AG04449 (cell line): ENCODE data around the gene ADAM15.

Experiments used
- CTCF ChIA-PET: fragments of 350-600 bp; formaldehyde crosslinking; extraction: SDS; loops from one replicate; lab custom pipeline; 2021; ENCODE audit warnings: antibody characterized with exemption; lab: Yijun Ruan, JAX
- POLR2A ChIA-PET: fragments of 400-600, 350-600 bp; formaldehyde crosslinking; extraction: SDS; loops from one replicate; lab custom pipeline; 2020; ENCODE audit warnings: antibody characterized with exemption, inconsistent platforms; lab: Yijun Ruan, JAX
- DNase-seq: peaks from one replicate; pipeline ENCODE4 v3.0.0-alpha.2; 2010; ENCODE audit warnings: low read depth, low spot score
- H3K4me3 ChIP-seq: 2 replicates; pipeline ENCODE4 v1.5.1; 2011; ENCODE audit warnings: low read depth, mild to moderate bottlenecking, control low read depth, low read length
- TF ChIP-seq, protein P1 (sequence below): IDR thresholded peaks from one replicate; pipeline ENCODE4 v1.5.1; 2011; ENCODE audit warnings: mild to moderate bottlenecking, moderate library complexity, low read length, control low read depth, inconsistent platforms; ENCODE audit not compliant: insufficient read depth; ENCODE audit errors: missing control alignments

ADAM15 gene

DNA sequence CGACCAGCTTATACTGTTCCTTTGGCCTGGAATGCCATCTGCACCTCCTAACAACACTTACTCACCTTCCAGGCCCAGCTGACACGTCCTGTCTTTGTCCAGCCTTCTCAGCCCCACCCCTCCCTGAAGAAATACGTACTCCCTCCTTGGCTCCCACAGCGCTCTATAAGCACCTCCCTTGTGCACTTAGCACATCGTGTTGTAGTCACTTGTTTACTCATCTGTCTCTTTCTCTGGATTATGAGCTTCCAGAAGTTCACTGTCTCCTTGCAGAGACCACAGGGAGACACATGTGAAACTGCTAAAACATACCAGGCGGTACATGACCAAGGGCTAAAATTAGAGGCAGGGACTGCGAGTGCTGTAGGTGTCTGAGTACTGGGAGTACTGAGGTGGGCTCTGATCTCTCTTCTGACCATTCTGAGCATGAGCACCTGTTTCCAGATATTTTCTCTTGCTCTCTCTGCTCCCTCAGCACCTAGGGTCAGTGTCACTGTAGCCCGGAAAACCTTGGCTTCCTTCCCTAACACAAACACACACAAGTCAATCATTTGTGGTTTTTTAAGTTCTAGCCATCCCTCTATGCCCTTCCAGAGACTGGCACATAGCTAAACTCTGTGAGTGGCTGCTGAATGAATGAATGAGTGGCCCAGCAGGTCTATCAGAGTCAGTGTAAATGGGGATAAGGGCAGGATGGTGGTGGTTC, 12.4 kb upstream of the ADAM15 start:
- DNase-seq = no peak

DNA sequence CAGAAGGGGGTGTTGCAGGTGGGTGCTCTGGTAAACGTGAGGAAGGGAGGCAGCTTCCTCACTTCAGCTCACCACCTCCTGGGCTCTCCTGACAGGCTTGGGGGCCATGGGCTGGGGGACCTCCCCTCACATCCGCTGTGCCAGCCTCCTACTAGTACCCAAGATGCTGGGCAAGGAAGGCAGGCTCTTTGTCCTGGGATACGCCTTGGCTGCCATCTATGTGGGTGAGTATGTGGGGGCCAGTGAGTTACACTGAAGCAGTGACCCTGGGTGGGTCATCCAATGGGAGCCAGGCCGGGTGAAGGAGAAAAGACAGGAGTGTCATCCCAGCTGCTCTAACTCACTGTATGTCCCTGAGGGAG, 11.8 kb upstream of the ADAM15 start:
- no peak overlapping the region for H3K4me3 ChIP-seq
- TF ChIP-seq, protein P1, sequence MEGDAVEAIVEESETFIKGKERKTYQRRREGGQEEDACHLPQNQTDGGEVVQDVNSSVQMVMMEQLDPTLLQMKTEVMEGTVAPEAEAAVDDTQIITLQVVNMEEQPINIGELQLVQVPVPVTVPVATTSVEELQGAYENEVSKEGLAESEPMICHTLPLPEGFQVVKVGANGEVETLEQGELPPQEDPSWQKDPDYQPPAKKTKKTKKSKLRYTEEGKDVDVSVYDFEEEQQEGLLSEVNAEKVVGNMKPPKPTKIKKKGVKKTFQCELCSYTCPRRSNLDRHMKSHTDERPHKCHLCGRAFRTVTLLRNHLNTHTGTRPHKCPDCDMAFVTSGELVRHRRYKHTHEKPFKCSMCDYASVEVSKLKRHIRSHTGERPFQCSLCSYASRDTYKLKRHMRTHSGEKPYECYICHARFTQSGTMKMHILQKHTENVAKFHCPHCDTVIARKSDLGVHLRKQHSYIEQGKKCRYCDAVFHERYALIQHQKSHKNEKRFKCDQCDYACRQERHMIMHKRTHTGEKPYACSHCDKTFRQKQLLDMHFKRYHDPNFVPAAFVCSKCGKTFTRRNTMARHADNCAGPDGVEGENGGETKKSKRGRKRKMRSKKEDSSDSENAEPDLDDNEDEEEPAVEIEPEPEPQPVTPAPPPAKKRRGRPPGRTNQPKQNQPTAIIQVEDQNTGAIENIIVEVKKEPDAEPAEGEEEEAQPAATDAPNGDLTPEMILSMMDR = no peak
- POLR2A ChIA-PET = no interaction called here
- DNase-seq = no peak
- CTCF ChIA-PET = interaction anchor here (1.7 to 20.6 kb wide), 5 partner anchors 11 to 46 kb away, joined by 5 to 433 read pairs (median 49); partner anchors contain the start of genes ADAM15 and EFNA4

More for the DNA sequence above, 12.4 kb upstream of the ADAM15 start:
- ChIA-PET CTCF (interaction anchor here (1.7 to 20.6 kb wide), 6 partner anchors 6 to 46 kb away, joined by 5 to 433 read pairs (median 67); partner anchors contain the start of genes ADAM15 and EFNA4), POLR2A (no interaction called here)
- TF ChIP-seq, protein P1 = no peak
- H3K4me3 ChIP-seq = no peak overlapping the region

DNA sequence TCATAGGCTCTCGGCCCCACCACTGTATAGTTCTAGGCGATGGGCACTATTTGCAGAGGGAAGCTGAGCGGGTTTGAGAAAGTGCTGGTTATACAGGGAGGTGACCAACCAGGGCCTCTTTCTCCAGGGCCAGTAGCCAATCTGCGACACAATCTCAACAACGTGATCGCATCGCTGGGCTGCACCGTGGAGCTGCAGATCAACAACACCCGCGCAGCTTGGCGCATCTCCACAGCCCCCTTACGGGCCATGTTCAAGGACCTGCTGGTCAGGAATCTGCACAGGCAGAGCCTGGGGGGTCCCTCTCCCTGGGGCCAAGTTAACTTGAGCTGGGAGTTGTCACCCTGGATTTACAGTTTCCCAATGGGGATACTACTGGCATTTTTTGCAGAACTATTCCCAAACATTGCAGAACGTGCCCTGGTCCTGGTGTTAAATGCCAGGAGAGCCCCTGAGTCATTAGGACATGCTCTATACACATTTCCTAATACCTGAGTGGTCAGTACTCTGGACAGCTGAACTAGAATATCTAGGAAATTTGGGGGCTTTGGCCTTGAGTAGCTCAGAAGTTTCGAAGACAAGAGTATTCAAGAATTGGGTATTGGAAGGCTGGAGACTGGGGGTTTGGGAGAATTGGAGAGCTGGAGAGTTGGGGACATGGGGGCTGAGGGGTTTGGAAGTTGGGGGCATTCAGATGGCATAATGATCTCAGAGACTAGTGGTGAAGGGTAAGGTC, 10.6 kb upstream of the ADAM15 start:
- DNase-seq = no peak
- ChIA-PET CTCF (interaction anchor here (1.0 to 20.6 kb wide), 7 partner anchors 7 to 70 kb away, joined by 3 to 433 read pairs (median 49); partner anchors contain the start of genes ADAM15, DCST1, DCST2 and EFNA4), POLR2A (interaction anchor here (0.7 to 1.8 kb wide), 2 partner anchors 45 to 267 kb away, joined by 3 to 6 read pairs; no protein-coding TSS in a partner anchor)
- no peak overlapping the region for H3K4me3 ChIP-seq
- TF ChIP-seq, protein P1 = no peak

DNA sequence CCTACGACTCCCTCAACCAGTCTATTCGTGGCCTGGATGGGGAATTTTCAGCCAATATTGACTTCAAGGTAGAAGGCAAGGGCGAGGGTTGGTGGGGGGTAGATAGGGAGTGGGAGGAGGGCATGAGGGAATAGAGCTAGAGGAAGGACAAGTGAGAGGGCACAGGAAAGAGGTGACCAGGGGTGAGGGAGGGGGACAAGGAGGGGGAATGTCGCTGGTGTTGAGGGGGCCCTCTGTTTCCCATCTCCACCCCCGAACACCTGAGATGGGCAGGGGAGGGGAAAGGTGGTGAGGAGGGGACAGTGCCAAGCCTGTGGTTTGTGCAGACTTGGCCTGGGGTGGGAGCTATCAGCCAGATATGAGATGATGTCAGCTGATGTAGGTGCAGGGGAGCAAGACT, 8.3 kb upstream of the ADAM15 start:
- DNase-seq = no peak
- CTCF ChIA-PET = interaction anchor here (0.9 to 20.6 kb wide), 6 partner anchors 9 to 88 kb away, joined by 3 to 433 read pairs (median 76); partner anchors contain the start of genes DCST1, DCST2 and EFNA4
- TF ChIP-seq, protein P1 = no peak
- POLR2A ChIA-PET = no interaction called here
- no peak overlapping the region for H3K4me3 ChIP-seq

DNA sequence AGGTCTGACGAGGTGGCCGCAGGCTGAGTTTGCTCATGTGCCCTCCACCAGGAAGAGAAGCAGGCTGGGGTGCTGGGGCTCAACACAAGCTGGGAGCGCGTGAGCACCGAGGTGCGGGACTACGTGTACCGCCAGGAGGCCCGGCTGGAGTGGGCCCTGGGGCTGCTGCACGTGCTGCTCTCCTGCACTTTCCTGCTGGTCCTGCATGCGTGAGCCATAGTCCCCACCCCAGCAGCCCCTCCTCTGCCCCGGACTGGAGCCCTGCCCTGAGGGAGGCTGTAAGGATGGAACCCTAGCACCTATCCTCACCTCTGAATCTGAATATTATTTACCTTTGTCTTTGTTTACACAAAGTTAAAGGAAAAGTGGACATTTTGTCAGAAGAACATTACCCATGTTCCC, 7.8 kb upstream of the ADAM15 start:
- DNase-seq = no peak
- TF ChIP-seq, protein P1 = no peak
- no peak overlapping the region for H3K4me3 ChIP-seq
- CTCF ChIA-PET = interaction anchor here (0.9 to 20.6 kb wide), 18 partner anchors 9 to 438 kb away, joined by 3 to 433 read pairs (median 6); partner anchors contain the start of genes DCST1, DCST2, EFNA4 and KRTCAP2
- POLR2A ChIA-PET = interaction anchor here (0.7 kb wide), 1 partner anchor 76 kb away, joined by 3 read pairs; no protein-coding TSS in a partner anchor
